NCI-H526 treated with DMSO at 0.1 percent for 48 hours (cell line): ENCODE measurements around the gene ADCY2.

Experiments used
- DNase-seq: peaks from one replicate; lab custom pipeline; 2025; lab: John Stamatoyannopoulos, UW

Gene ADCY2

GRCh38 chr5:7784683-7785380, 388.9 kb downstream of the ADCY2 start:
- peak; percentile 82 for DNase-seq

- DNase-seq, result no peak
Measured at GRCh38 chr5:7787770-7788169, 391.8 kb downstream of the ADCY2 start.

- no peak for DNase-seq
Measured at GRCh38 chr5:7789567-7789966, 393.6 kb downstream of the ADCY2 start.

- DNase-seq, result no peak
Measured at GRCh38 chr5:7793895-7794294, 398.0 kb downstream of the ADCY2 start.

GRCh38 chr5:7794311-7794710, 398.4 kb downstream of the ADCY2 start:
- no peak for DNase-seq

GRCh38 chr5:7794823-7795222, 398.9 kb downstream of the ADCY2 start:
- DNase-seq, result no peak

GRCh38 chr5:7795306-7795705, 399.4 kb downstream of the ADCY2 start:
- no peak for DNase-seq

GRCh38 chr5:7801891-7802614, 406.1 kb downstream of the ADCY2 start:
- DNase-seq, result no peak

GRCh38 chr5:7802855-7803254, 406.9 kb downstream of the ADCY2 start:
- DNase-seq, result no peak

GRCh38 chr5:7803937-7804336, 408.0 kb downstream of the ADCY2 start:
- DNase-seq, result no peak

GRCh38 chr5:7805379-7805778, 409.4 kb downstream of the ADCY2 start:
- no peak for DNase-seq

GRCh38 chr5:7808998-7809397, 413.1 kb downstream of the ADCY2 start:
- DNase-seq, result peak; percentile 95

- no peak for DNase-seq
Measured at GRCh38 chr5:7811715-7812114, 415.8 kb downstream of the ADCY2 start.

- no peak for DNase-seq
Measured at GRCh38 chr5:7813007-7813406, 417.1 kb downstream of the ADCY2 start.

GRCh38 chr5:7813576-7813975, 417.6 kb downstream of the ADCY2 start:
- DNase-seq, result no peak

- no peak for DNase-seq
Measured at GRCh38 chr5:7814816-7815215, 418.9 kb downstream of the ADCY2 start.

GRCh38 chr5:7815892-7816534, 420.1 kb downstream of the ADCY2 start:
- DNase-seq, result peak; percentile 52

GRCh38 chr5:7816535-7816901, 420.6 kb downstream of the ADCY2 start:
- no peak for DNase-seq

- no peak for DNase-seq
Measured at GRCh38 chr5:7822449-7822848, 426.5 kb downstream of the ADCY2 start.

GRCh38 chr5:7823594-7823993, 427.7 kb downstream of the ADCY2 start:
- DNase-seq, result no peak

GRCh38 chr5:7824995-7825394, 429.1 kb downstream of the ADCY2 start:
- DNase-seq, result no peak

- no peak for DNase-seq
Measured at GRCh38 chr5:7825630-7826029, 429.7 kb downstream of the ADCY2 start.

- DNase-seq, result peak; percentile 67
Measured at GRCh38 chr5:7827610-7828009, 431.7 kb downstream of the ADCY2 start.
